ENCODE results near the gene DCAKD.

DNA sequence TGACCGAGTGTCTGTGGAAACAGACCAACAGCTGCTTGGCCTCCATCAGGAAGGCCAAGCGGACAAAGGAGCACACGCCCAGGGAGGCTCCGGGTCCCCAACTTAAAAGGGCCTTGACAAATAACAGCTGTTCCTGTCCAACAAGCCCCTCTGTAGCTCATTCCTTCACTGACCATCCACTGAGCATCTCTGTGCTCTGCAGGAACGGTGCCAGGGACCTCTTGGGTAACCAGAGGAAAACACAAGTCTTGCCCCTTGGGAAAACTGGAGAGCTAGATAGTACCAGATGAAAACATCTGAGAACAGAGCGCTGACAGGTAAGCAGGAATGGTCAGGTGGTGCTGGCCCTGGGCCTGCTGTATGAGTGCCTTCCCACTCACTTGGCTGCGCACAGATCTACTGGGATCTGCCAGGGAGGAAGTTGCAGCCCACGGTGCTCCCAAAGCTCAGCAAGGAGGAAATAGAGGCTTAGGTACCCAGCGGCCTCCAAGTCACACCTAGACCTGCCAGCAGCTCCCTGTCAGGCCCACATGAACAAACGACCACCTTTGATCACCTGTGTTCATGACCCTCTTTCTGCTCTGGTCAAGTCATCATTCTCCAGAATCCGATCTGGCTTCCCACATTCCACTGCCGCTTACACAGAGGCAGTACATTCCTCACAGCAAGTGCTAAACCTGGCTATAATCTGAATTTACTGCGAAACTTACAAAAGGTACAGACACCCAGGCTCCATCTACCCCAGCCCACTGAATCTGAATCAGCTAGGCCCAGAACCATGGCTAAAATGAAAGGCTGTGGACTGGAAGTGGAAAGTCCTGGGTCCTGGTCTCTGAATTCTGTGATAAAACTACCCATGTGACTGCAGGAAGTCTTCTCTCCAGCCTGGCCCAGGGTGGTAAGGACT is 12.5 kb downstream of the DCAKD start:
- TF ChIP-seq CTCF (IDR thresholded peaks at IDR 0.05) (no peak), POLR2A (IDR thresholded peaks at IDR 0.05) (no peak), POLR2AphosphoS5 (IDR thresholded peaks at IDR 0.05) (peak; percentile 92)
